HG02763 (cell line): Measurements from ENCODE around the gene GALNT9.
"Not testable (repeated sequence)": the region's sequence is repeated elsewhere in the genome, so short reads cannot be mapped to it uniquely, and the experiment has no call there.

Experiments
- ATAC-seq: cut with Tn5 transposase; IDR thresholded peaks from one replicate; pipeline ENCODE4 v1.9.1; 2021; ENCODE audit warnings: mild to moderate bottlenecking, moderate library complexity; ENCODE audit not compliant: unreplicated experiment

GALNT9 gene

GRCh38 chr12:132314516-132315233 lies 14.7 kb downstream of the GALNT9 start:
- no peak for ATAC-seq

- no peak for ATAC-seq
Measured at GRCh38 chr12:132314035-132314434, 15.4 kb downstream of the GALNT9 start.

GRCh38 chr12:132313182-132313581 lies 16.2 kb downstream of the GALNT9 start:
- no peak for ATAC-seq

- no peak for ATAC-seq
Measured at GRCh38 chr12:132312516-132312915, 16.9 kb downstream of the GALNT9 start.

DNA sequence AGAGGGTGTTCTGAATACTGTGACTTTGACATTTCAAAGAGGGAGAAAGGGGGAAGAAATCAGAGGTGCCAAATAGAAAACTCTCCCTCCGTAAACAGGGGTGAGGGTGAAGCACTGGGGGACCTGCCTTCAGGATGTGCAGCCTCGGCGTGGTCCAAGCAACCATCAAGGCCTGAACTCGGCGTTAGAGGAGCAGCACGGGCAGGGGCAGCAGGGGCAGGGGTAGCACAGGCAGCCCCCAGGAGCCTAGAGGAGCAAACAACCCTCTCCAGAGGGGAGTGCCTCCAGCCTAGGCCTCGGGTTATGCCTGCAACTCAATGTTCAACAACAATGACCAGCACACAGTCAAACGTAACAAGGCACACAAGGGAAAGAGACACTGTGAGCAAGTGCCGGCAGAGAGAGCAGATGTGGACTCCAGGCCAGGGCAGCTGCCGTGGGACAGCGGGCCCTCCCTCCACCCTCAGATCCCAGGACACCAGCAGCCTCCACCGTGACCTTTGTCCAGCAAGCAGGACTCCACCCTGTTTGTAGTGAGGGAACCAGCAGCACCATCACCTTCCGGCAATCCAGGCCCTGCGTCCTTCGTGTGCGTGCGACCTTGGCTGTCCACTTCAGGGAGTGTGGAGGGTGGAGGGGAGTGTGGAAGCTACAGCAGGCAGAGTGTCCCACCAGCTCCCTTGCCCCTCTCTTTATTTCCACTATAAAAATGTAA lies 18.0 kb downstream of the GALNT9 start:
- ATAC-seq: no peak

DNA sequence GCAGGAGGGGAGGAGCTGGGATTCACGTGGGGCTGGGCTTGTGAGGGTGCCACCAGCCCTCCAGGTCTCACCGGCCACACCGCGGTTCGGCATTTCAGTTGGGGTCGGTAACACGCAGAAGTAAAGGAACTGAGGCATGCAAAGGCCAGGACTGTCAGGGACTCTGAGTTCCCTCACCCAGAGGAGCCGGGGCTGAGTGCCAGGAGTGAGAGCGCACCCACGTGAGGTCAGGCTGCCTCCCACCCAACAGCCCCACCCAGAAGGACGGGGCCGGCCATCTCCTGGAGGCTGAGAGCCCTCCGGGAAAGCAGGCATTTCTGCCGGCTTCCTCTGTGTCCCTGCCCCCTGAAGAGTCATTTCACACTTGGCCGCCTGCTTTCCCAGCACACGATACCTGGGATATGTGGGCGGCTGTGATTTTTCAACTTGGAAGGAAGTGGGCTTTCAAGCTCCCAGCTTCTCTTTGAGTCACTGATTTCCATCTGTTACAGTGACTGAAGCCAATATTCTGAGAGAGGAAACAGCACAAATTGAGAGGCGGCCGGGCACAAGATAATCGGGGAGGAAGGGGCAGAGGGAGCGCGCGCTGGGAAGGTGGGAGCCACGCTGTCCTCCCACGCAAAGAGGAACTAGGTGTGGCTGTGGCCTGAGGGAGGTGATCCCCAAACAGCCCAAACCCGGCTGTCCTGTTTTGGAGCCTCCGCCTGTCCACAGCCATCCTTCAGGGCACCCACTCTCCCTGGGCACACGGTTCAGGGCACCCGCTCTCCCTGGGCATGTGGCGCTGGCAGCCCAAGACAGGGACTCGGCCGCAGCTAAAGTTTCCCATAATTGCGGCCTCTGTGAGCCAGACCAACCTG lies 19.0 kb downstream of the GALNT9 start:
- no peak for ATAC-seq

GRCh38 chr12:132309596-132310086 lies 19.7 kb downstream of the GALNT9 start:
- no peak for ATAC-seq

- no peak for ATAC-seq
Measured at GRCh38 chr12:132308853-132309595, 20.4 kb downstream of the GALNT9 start.

DNA sequence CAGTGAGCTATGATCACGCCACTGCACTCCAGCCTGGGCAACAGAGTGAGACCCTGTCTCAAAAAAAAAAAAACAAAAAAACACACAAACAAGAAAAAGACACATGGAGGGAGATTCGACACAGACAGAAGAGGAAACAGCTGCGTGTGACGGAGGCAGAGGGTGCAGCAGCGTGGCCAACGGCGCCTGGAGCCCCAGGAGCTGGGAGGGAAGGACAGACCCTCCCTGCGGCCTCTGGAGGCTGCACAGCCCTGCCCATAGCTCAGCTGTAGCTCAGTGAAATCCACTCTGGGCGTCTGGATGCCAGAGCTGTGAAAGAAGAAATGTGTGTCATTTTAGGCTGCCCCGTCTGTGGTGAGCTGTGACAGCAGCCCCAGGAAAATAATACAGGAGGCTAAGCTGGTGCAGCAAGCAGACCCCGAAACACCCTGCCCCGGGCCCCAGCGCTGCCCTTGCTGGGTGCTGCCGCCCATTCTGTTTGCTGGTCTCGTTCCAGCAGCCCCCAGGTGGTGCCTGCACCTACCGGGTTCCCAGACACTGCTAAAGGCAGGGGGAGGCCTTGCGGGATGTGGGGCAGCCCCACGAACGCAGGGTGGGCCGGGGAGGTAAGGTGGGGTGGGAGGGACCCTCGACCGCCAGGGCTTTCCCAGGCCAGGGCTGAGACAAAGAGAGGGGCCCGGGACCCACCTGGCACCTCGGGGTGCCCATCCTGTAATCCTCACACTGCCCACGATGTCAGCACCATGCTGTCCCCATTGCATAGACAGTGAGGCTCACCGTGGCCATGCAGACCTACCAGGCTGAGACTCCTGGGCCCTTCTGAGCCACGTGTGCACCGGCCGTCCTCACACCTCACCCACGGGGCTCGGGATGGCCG lies 21.2 kb downstream of the GALNT9 start:
- no peak for ATAC-seq

DNA sequence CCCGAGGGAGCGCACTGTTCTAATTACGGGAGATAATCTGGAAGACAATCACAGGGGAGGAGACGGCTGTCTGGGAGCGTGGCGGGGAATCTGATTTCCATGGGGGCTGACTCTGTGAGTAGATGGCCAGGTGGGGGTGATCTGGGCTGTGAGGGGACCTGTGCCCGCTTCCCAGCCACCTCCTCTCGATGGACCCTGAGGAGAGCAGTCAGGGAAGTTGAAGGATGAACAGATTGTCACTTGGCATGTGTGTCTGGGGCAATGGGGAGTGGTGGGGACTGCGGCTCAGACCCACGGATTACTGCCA lies 22.6 kb downstream of the GALNT9 start:
- ATAC-seq: no peak

DNA sequence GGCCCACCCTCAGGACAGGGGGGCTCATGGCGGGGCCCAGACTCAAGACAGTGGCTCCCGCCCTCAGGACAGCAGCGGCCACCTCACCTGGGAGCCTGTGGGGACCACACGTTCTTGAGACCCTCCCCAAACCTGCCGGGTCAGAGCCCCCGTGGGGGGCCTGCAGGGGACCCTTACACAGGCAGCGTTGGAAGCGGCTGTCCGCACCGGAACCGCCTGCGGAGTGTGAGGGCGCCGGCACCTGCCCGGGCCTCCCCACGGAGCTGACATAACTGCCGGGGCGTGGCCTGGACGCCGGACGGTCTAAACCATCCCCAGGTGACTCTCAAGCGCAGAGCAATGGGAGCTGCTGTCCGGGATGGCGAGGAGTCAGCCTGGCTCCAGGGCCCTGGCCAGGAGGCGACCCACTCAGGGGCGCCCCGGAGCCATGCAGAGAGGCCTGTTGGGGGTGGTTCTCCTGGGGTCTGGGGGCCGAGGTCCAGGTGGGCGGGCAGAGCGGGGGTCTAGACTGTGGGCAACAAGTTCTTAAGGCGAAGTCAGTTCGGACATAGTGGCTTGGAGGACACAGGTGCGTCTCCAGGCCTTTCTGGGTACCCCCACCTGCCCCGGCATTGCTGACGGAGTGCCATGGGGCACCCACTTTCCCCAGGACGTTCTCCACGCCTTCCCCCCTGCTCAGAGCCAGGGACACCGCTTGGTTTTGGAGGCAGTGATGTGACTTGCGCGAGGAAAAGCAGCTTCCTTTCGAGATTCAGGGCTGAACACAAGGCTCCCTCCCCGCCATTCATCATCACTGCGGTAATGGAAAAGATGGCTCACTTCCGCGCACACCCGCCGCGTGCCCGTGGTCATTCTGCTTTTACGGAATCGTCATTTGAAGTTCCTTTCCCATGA lies 23.2 kb downstream of the GALNT9 start:
- ATAC-seq: no peak

DNA sequence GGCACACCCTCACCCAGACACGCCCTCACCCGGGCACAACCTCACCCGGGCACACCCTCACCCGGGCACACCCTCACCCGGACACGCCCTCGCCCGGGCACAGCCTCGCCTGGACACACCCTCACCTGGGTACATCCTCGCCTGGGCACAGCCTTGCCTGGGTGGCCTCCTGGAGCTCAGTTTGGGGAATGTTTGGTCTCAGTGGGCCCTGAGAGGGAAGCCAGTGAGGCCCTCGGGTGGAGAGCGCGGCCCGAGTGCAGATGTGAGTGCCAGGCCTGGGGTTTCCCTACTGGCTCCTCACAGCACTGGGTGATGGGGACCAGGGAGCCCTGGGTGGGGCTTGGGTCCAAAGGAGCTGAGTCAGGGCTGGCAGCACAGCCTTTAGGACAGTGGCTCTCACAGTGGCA lies 23.8 kb downstream of the GALNT9 start:
- ATAC-seq: no peak

DNA sequence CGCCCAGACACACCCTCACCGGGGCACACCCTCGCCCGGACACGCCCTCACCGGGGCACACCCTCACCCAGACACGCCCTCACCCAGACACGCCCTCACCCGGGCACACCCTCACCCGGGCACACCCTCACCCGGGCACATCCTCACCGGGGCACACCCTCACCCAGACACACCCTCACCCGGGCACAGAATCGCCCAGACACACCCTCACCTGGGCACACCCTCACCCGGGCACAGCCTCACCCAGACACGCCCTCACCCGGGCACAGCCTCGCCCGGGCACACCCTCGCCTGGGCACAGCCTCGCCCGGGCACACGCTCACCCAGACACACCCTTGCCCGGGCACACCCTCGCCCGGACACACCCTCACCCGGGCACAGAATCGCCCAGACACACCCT lies 24.5 kb downstream of the GALNT9 start:
- not testable (repeated sequence) for ATAC-seq

DNA sequence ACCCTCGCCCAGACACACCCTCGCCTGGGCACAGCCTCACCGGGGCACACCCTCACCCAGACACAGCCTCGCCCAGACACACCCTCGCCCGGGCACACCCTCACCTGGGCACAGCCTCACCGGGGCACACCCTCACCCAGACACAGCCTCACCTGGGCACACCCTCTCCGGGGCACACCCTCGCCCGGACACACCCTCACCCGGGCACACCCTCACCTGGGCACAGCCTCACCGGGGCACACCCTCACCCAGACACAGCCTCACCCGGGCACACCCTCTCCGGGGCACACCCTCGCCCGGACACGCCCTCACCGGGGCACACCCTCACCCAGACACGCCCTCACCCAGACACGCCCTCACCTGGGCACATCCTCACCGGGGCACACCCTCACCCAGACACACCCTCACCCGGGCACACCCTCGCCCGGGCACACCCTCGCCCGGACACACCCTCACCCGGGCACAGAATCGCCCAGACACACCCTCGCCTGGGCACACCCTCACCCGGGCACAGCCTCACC lies 25.5 kb downstream of the GALNT9 start:
- ATAC-seq: not testable (repeated sequence)

DNA sequence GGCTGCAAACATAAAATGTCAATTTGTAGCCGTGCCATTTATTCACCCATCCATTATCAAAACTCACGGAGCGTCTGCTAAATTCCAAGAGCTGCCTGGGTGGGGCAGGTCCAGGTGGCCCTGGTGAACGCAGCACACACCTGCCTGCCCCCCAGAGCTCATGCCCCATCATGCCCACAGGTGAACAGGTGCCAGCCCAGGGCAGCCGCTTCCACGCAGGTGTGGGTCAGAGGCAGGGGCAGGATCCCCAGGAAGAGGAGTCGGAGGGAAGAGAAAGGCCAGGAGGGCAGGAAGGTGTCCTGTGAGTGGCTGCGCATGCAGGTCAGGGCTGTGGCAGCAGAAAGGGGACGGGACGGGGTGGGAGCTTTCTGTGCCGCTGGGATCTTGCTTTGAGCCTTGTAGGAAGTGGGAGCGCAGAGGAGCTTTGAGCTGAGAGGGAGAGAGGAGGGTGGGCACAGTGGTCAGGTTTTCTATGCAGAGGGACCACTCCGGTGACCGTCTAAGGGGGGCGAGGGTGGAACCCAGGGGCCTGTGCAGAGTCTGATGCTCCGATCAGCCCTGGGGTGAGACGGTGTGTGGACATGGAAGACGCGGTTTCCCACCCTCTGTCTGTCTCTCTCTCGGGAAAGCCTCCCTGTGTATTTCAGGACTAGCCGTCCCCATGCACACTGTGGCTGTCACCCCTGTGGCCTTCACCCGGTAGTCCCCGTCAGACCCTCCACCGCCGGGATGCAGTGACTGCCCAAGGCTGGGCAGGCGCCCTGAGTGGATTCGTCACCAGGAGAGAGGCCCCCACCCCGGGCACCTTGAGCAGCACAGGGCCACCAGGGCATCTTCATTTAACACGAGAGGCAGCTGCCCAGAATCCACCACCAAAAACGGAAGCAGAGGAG lies 26.7 kb downstream of the GALNT9 start:
- no peak for ATAC-seq

DNA sequence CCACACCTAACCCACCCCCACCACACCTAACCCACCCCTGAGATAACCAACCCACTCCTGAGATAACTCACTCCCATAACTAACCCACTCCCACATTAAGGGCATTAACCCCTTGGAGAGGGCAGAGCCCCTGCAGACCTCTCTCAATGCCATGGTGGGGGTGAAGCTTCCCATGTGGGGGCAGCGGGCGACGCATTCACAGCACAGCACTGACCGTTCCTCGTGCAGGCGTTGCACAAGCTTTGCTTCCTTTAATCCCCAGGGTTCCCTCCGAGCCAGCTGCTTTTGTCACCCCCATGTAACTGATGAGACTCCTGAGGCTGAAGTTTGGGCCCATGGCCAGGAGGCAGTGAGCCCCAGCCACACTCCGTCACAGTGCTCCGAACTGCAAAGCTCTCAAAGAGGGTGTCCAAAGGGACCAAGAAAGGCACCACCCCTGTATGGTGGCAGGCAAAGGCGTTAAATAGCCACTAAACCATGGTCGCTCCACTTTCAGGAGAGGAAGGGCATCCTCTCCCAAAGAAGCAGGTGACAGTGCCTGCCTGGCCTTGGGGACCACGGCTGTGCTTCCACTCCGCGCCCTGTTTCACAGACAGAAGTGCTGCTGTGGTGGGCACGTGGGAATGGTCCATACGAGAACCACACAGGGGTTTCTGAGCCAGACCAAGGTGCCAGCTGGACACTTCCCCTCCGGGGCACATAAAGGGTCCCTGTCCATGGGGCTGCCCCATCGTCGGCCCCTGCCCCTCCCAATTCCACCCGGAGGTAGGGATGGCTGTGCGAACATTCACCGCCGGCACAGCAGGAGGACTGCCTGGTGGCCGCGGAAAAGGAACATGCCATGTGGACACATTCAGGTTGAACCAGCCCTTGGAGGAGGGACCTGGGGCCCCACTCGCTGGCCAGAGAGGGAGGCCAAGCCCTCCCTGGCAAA lies 28.3 kb downstream of the GALNT9 start:
- no peak for ATAC-seq

DNA sequence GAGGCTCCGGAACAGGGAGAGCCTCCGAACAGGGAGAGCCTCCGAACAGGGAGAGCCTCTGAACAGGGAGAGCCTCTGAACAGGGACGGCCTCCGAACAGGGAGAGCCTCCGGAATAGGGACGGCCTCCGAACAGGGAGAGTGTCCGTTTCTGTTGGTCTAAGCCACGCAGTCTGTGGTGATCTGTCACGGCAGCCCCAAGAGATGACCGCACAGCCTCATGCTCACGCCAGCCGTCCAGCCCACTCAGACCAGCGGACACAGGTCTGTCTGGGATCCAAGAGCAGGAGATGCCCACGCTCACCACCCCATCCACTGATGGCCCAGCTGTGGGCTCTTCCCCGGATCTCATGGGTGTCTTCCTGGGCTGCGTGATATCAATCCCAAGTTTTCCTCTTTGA lies 33.3 kb downstream of the GALNT9 start:
- ATAC-seq: no peak
